Glutamatergic neuron (in vitro differentiated cells): ENCODE data around the gene TM7SF2. TPM values are rescaled to one million over a fixed set of nuclear protein-coding genes. Genes with fewer than 3 reads are reported as not detected.
A peak's percentile ranks its signal among the peaks of the same experiment; 100 is the strongest.

Experiments
- DNase-seq: peaks from one replicate; pipeline ENCODE4 v3.0.0; 2022
- H3K27ac Mint-ChIP-seq: one replicate; pipeline ENCODE4 v1.8.0; 2020; ENCODE audit warnings: mild to moderate bottlenecking, mixed read lengths, inconsistent platforms; ENCODE audit not compliant: unreplicated experiment
- H3K27me3 Mint-ChIP-seq: one replicate; pipeline ENCODE4 v1.8.0; 2020; ENCODE audit warnings: mild to moderate bottlenecking, moderate library complexity, mixed read lengths, inconsistent platforms; ENCODE audit not compliant: unreplicated experiment
- H3K36me3 Mint-ChIP-seq: one replicate; pipeline ENCODE4 v1.8.0; 2020; ENCODE audit warnings: mild to moderate bottlenecking, mixed read lengths, inconsistent platforms; ENCODE audit not compliant: unreplicated experiment
- H3K4me1 Mint-ChIP-seq: one replicate; pipeline ENCODE4 v1.8.0; 2020; ENCODE audit warnings: mild to moderate bottlenecking, low read depth, mixed read lengths, inconsistent platforms; ENCODE audit not compliant: unreplicated experiment
- H3K4me3 Mint-ChIP-seq: one replicate; pipeline ENCODE4 v1.8.0; 2020; ENCODE audit warnings: mild to moderate bottlenecking, mixed read lengths, inconsistent platforms; ENCODE audit not compliant: unreplicated experiment
- H3K9me3 Mint-ChIP-seq: one replicate; pipeline ENCODE4 v1.8.0; 2020; ENCODE audit warnings: mild to moderate bottlenecking, moderate library complexity, mixed read lengths, inconsistent platforms; ENCODE audit not compliant: unreplicated experiment
- CTCF ChIP-seq: fragments of 200-600 bp; sonication (generic); IDR thresholded peaks from one replicate; pipeline ENCODE4 v1.5.0; 2021; ENCODE audit not compliant: partially characterized antibody, unreplicated experiment
- total RNA-seq: library from RNA; stranded (reverse); fragmentation: NEBNext Ultra II Directional; extraction: Animal tissue kit (Norgen Biotek cat#: 25700); gene quantifications from one replicate; pipeline ENCODE4 v1.2.1, GENCODE V29; 2021; ENCODE audit not compliant: unreplicated experiment

Gene TM7SF2
- total RNA-seq, 1 donor from 2014 or later, result 241 TPM

- DNase-seq, result no peak
- peaks cover 11% of the 10 kb centered on the region for H3K27me3 Mint-ChIP-seq
- H3K4me1 Mint-ChIP-seq, result peaks cover 8% of the 10 kb centered on the region
- H3K4me3 Mint-ChIP-seq, result peak overlapping the region; percentile 40
- no peak overlapping the region for H3K27ac Mint-ChIP-seq
- no peak for TF ChIP-seq CTCF
- H3K36me3 Mint-ChIP-seq, result no peaks in the 10 kb centered on the region
- peaks cover 2% of the 10 kb centered on the region for H3K9me3 Mint-ChIP-seq
Measured at GRCh38 chr11:65124480-65125196, 13.0 kb downstream of the TM7SF2 start.

- Mint-ChIP-seq H3K36me3 (no peaks in the 10 kb centered on the region), H3K9me3 (peaks cover 2% of the 10 kb centered on the region), H3K4me1 (peaks cover 8% of the 10 kb centered on the region), H3K27ac (no peak overlapping the region), H3K4me3 (no peak overlapping the region), H3K27me3 (peaks cover 11% of the 10 kb centered on the region)
- no peak for DNase-seq
- TF ChIP-seq CTCF, result no peak
Measured at GRCh38 chr11:65125197-65126056, 13.8 kb downstream of the TM7SF2 start.

GRCh38 chr11:65126624-65127274, 15.1 kb downstream of the TM7SF2 start:
- Mint-ChIP-seq H3K4me3 (no peak overlapping the region), H3K27ac (no peak overlapping the region), H3K27me3 (peaks cover 11% of the 10 kb centered on the region), H3K9me3 (no peaks in the 10 kb centered on the region), H3K36me3 (no peaks in the 10 kb centered on the region), H3K4me1 (peaks cover 2% of the 10 kb centered on the region)
- no peak for DNase-seq
- TF ChIP-seq CTCF, result no peak

- Mint-ChIP-seq H3K4me3 (no peak overlapping the region), H3K9me3 (no peaks in the 10 kb centered on the region), H3K27ac (no peak overlapping the region), H3K36me3 (no peaks in the 10 kb centered on the region), H3K27me3 (peaks cover 3% of the 10 kb centered on the region), H3K4me1 (peaks cover 3% of the 10 kb centered on the region)
- TF ChIP-seq CTCF, result no peak
- DNase-seq, result no peak
Measured at GRCh38 chr11:65127473-65128181, 16.0 kb downstream of the TM7SF2 start.
